Gastrocnemius medialis (tissue), 4 donors: Measurements from ENCODE around the gene FHOD3.

Experiments
- POLR2A ChIP-seq, 2 donors: fragments of 450-650 bp; IDR thresholded peaks; one replicate each; pipeline ENCODE4 v1.6.1; 2017; ENCODE audit warnings: antibody characterized with exemption in 2 of 2, mild to moderate bottlenecking in 2 of 2, moderate library complexity in 2 of 2
- TF ChIP-seq, protein P1 (sequence below), 5 experiments: fragments of 450-650 bp in 3 of 5; fragments of 200-600 bp in 2 of 5; sonication (generic) in 2 of 5; IDR thresholded peaks in 4 of 5; conservative IDR thresholded peaks in 1 of 5; 1 replicate in 4 of 5; 2 replicates in 1 of 5; pipeline ENCODE4 v1.5.1; 2016 to 2019; ENCODE audit warnings: antibody characterized with exemption in 5 of 5, mild to moderate bottlenecking in 3 of 5, moderate library complexity in 3 of 5

DNA sequence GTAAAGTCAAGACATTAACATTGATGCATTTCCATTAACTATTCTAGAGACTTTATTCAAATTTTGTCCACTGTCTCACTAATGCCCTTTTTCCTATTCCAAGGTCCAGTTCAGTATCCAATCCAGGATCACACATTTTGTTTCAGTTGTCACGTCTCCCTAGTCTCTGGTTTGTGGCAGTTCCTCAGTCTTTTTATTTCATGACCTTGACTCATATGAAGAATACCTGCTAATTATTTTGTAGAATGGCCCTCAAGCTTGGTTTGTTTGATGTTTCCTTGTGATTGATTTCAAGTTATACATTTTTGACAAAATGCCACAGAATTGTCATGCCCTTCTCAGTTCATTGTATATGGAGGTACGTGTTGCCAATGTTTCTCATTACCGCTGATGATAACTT is 145.2 kb downstream of the FHOD3 start:
- TF ChIP-seq, protein P1, sequence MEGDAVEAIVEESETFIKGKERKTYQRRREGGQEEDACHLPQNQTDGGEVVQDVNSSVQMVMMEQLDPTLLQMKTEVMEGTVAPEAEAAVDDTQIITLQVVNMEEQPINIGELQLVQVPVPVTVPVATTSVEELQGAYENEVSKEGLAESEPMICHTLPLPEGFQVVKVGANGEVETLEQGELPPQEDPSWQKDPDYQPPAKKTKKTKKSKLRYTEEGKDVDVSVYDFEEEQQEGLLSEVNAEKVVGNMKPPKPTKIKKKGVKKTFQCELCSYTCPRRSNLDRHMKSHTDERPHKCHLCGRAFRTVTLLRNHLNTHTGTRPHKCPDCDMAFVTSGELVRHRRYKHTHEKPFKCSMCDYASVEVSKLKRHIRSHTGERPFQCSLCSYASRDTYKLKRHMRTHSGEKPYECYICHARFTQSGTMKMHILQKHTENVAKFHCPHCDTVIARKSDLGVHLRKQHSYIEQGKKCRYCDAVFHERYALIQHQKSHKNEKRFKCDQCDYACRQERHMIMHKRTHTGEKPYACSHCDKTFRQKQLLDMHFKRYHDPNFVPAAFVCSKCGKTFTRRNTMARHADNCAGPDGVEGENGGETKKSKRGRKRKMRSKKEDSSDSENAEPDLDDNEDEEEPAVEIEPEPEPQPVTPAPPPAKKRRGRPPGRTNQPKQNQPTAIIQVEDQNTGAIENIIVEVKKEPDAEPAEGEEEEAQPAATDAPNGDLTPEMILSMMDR (IDR thresholded peaks at IDR 0.05 in 4 of 5, conservative IDR thresholded peaks at IDR 0.05 in 1 of 5): no peak
- TF ChIP-seq POLR2A (IDR thresholded peaks at IDR 0.05): no peak
